ENCODE data around the gene APH1B.

The APH1B gene

GRCh38 chr15:63350178-63350621 is 72.8 kb downstream of the APH1B start:
- no peak for DNase-seq (ENCODE audit: low spot score)
- FAIRE-seq = no peak

DNA sequence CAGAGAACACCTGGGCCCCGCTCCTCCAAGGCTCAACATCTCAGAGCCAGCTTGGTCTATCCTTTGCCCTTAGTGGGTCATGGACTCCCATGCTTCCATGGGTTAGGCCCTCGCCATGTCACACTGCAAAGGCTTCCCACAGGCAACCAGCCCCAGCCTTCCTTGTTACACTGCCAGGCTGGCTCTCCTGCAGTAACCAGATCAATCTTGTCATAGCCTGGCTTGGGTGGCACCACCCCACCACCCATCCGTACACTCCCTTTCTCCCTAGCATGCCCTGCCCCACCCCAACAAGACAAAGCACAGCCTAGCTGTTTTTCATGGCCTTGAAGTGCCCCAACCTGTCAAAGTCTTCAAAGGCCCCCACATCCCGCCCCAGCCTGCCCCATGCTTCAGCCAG is 73.8 kb downstream of the APH1B start:
- DNase-seq (ENCODE audit: low spot score) = no peak
- no peak for FAIRE-seq

DNA sequence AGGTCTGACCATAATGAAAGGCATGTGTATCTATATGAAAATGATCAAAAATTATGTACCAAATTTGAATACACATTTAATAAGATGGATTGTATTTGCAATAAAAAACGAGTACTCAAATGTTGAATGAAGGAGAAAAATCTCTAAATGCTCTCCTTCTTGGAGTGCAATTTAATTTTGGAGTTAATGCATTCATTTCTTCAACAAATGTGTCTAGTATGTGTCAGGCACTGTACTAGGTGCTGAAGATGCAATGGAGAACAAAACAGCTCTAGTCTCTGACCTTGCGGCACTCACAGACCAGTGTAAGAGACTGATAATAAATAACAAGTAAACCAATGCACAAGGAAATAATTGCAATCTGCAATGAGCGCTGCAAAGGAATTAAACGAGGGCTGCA is 75.4 kb downstream of the APH1B start:
- DNase-seq (ENCODE audit: low spot score) (no peak), FAIRE-seq (no peak)

DNA sequence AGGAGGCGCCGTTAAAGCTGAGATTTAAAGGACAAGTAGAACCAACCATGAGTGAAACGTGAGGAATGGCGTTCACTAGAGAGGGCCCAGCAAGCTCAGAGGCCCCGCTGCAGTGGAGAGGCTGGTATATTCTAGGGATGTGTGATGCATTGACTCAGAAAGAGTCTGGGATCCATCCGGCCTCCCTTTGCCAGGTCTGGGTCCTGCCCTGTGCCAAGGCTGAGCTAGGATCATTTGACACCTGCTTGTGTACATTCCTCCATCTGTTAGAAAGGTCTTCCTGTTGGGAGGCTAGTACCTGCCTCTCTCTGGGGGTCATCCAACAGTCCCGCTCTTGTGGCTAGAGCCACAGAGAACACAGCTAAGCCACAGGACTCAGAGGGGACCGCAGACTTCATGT is 75.9 kb downstream of the APH1B start:
- no peak for FAIRE-seq
- DNase-seq (ENCODE audit: low spot score) = no peak

DNA sequence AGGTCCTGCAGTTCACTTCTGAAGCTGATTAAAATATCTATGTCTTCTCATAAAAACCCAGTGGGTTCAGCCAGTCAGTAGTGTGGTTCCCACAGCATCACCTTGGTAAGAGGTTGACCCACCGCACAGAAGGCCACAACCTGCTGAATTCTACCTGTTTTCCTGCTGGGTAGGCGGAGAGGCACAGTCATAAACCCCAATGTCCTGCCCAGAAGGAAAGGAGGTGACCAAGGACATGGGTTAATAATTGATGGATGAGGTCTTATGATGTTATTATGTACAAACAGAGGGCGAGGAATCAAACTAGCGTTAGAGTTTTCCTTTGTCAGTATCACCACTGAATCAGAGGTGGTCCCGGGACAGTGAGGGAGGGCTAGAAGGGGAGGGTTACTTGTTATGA is 76.5 kb downstream of the APH1B start:
- DNase-seq (ENCODE audit: low spot score) = no peak
- no peak for FAIRE-seq

GRCh38 chr15:63354821-63355650 is 77.6 kb downstream of the APH1B start:
- DNase-seq (ENCODE audit: low spot score) (no peak), FAIRE-seq (no peak)

DNA sequence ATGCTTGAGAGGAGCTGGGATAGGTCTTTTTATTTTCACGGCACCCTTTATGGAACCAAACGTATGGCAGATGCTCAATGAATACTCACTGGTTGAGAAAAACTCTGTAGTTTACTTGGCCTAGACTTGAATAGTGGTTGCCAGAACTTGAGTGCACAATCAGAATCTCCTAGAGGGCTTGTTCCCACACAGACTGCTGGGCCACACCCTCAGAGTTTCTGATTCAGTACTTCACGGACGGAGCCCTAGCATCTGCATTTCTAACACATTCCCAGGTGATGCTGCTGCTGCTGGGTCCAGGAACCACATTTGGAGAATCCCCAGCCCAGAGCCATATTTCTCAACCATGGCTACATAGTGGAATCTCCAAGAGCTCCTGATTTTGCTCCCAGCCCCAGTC is 79.7 kb downstream of the APH1B start:
- DNase-seq (ENCODE audit: low spot score) = no peak
- FAIRE-seq = no peak

- FAIRE-seq (no peak), DNase-seq (ENCODE audit: low spot score) (no peak)
These were observed 80.3 kb downstream of the APH1B start for GRCh38 chr15:63357731-63358130.

DNA sequence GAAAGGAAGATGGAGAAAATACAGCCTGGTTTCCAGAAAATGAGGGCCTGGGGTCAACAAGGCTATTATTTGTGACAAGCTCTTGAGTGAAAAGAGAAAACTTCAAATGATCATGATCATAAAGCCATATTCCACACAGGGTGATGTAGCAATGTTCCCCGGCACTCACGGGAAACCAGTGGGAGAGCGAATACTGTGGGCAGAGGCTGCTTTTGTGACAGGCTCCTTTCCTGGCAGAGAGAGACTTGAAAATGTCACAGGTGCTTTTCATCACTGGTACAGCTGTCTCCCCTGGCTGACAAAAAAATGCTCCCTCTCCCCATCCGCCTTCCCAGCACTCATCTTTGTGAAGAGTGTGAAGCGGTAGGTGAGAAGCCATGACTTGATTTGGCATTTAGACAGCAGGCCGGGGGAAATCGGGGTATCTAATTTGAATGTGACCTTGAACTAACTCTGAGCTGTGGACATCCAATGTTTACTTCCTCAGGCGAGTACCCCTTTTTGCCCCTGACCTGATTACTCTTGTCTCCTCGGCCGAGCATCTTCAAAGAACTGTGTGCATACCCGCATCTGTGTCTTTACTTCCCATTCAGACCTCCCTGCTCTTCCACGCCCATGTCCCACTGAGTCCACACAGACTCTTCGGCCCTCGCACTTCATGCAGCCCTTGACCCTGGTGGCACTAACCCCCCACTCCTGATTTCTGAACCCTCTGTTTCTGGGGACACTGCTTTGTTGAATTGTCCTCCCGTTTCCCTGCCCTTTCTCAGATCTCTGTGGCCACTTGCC is 81.0 kb downstream of the APH1B start:
- DNase-seq (ENCODE audit: low spot score) (no peak), FAIRE-seq (no peak)
